HT-29 (cell line): ENCODE results near the gene FARP1. TPM values are rescaled to one million over a fixed set of nuclear protein-coding genes. Genes with fewer than 3 reads are reported as not detected.

ENCODE experiments used
- DNase-seq: peaks from one replicate; pipeline ENCODE4 v3.0.0-alpha.2; 2015; ENCODE audit warnings: low spot score
- total RNA-seq: library from RNA; depleted of rRNA; stranded (reverse); fragments of >200 nt; shearing (Covaris generic); gene quantifications from 2 replicates; pipeline ENCODE4 v1.2.3, GENCODE V29; 2014

Gene FARP1
- total RNA-seq, 1 experiment from 2014 or later: 49.0 TPM

DNA sequence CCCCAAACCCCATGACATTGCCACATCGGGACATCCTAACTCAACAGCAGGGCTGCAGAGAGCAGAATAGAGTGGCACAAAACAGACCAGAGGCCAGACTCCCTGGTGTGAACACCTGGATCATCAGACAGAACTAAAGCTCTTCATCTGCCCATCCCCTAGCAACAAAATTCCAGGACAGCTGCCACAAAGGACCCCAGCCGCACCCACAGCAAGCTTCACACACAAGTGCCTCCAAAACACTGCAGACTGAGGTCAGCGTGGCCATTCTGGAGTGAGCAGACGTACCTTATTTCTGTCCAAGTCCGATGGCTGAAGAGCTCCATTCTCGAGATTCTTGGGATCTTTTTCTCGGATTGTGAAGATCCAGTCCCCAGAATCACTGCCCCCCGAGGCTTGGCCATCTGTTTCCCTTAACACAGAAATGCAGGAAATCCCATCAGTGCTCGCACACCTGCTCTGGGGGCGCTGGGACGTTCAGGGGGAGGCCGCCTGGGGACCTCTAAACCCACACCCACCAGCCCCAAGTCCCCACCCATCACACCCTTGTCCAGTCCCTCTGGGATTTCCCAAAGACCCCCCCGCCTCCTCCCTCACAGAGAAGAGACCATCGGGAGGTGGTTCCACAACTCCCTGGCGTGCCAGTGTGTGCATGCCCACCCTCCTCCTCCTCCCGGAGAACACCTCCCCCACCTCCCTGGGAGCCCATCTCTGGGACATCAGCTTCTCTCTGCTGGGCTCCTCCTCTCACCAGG, 318.8 kb downstream of the FARP1 start:
- DNase-seq: no peak

DNA sequence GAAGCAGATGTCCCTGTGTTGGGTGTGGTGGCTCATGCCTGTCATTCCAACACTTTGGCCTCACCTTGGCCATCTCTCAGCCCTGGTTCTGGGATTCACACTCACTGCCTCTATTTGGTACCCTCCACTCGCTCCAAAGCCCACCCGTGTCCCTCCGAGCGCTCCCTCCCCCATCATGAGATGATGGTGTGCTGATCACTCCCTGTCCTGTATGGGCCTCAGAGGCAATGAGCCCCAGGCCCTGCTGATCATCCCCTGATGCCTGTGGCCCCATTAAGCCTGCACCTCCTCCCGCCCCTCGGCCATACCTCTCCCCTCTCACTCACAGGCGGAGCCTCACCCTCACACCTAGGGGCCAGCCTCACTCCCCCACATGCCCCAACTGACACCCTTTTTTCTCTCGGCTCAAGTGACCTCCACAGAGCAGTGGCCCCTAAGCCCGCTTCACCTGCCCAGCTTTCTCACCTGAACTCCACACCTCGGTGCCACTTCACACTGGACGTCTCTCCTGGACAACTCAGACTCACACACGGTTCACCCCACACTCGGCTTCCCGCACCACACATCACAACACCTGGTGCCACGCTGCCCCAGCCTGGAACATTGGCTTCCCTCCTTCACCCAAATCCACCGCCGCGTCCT, 319.5 kb downstream of the FARP1 start:
- no peak for DNase-seq

DNA sequence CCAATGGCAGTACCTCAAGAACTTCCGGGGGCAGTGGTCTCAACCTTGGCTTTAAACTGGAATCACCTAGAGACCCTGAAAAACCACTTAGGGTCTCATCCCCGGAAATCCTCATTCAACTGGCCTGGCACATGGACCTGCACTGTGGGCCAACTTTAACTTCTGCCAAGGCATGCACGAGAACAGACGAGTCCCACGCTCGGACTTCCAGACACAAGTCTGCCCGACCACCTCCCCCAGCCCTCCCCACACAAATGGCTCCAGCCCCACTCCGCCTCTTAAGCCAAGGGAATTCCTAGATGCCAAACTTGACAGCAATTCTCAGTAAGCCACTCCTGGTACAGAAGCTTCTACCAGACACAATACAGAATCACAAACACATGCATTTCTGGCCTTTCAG, 320.1 kb downstream of the FARP1 start:
- no peak for DNase-seq

DNA sequence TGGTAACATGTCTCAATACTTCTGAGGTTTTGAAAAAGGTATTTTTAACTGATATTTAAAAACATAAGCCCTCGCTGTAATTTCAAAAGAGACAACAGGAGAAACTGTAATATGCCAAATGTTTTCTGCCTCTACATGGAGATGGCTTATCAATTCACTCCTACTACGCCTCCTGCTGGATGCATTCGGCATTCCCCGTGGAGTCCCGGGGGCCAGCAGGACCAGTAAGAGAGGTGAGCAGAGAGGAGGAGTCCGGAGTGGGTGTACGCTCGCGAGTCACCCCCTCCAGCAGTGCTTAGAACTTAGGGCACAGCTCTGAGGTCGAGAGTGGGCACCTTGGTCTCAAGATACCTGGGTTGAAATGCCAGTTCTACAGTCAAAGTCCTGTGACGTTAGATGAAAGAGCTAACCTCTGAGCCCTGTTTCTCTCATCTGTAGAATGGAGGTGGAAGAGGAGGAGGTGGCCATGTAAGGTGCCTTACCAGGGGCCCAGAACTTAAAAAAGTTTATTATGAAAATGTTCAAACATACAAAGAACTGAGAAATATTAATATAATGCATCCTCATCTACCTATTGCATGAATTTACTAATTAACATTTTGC, 323.8 kb downstream of the FARP1 start:
- peak; percentile 76 for DNase-seq

DNA sequence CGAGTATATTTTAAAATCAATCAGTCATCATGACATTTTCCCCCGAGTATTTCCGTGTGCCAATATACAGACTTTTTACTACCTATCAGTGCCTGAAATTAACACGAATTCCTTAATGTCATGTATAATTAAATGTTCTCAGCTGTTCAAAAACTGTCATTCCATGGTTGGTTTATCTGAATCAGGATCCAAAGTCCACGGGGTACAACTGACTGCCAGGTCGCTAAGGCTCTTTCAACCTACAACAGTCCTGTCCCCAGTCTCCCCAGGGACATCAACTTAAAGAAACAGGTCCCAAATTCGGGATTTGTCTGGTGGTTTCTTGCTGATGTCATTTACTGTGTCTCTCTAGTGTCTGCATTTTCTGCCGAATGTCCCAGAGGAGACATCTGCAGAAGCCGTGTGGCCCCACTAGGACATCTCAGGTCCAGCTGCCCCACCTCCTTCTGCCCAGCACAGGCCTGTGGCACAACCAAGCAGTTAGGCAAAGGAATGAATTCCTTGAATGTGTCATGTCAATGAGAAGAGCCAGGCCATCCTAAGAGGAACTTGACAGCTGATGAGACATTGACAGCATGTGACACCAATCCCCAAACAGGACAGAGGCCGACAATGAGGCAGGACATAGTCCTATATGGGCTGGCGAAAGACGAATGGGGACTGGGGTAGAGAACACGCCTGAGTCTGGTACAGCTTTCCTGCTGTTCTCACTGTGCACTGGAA, 324.5 kb downstream of the FARP1 start:
- no peak for DNase-seq

DNA sequence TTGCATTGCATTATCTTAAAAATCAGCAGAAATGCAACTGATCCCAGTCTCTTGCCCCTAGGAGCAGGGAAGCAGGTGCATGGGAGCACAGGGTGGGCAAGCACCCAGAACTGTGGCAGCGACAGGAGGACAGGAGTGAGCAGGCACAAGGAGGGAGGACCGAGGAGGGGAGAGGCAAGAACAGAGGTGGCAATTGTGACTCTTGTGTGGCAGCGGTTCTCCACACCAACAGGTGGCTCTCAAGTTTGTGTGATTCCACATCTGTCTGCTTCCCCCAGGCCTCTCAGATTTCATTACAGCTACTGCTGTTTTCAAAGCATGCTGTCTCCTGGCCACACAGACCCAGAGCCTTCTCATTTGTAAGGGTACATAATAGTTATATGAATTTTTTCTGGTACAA, 325.5 kb downstream of the FARP1 start:
- DNase-seq: peak; percentile 38

DNA sequence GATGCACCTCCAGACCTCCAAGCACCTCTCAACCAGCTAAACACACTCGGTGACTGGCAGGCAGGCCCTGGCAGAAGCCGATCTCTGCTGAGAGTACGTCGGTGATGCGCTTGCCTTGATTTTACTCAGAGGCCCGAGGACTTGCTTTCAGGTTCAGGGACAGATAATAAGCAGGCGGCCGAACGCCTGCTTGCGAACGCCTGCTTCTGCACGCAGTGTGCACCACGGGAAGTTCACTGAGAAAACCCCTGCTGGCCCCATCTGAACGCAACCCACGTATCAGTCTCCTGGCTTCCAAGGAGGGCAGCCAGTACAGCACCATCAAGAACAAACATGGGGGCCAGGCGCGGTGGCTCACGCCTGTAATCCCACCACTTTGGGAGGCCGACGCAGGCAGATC, 326.0 kb downstream of the FARP1 start:
- DNase-seq: no peak

DNA sequence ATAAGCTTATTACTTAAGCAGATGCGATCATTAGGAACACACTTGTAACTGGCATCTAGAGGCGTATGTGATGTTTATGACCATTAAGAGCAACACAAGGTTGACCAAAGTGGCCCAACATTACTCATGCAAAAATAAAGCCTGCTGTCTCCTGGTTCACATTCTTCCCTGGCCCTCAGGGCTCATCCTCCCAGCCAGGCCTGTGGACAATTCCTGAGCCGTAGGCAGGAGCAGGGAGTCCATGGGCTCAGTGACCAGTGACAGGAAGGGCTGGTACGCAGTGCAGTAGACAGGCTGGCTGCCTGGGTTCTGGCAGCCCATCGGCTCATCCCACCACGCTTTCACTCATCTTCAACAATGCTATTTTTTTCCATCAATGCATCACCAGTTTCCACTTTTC, 328.0 kb downstream of the FARP1 start:
- no peak for DNase-seq

DNA sequence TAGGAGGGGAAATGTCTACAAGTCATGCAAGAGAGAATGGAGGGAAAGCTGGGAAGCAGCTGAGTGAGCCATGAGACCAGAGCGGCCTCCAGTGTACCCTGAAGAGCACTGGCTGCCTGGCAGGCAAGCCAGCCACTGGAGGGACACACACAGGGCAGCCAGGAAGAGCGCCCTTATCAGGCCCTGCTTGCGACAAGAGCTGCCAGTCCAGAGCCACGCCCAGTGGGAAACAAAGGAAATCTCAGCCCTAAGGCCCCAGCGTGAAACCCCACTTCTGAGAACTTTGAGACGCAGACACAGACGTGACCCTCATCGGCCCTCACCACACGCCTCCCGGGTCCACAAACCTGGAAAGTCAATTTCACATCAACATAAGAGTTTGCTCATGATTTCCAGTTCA, 329.0 kb downstream of the FARP1 start:
- no peak for DNase-seq

DNA sequence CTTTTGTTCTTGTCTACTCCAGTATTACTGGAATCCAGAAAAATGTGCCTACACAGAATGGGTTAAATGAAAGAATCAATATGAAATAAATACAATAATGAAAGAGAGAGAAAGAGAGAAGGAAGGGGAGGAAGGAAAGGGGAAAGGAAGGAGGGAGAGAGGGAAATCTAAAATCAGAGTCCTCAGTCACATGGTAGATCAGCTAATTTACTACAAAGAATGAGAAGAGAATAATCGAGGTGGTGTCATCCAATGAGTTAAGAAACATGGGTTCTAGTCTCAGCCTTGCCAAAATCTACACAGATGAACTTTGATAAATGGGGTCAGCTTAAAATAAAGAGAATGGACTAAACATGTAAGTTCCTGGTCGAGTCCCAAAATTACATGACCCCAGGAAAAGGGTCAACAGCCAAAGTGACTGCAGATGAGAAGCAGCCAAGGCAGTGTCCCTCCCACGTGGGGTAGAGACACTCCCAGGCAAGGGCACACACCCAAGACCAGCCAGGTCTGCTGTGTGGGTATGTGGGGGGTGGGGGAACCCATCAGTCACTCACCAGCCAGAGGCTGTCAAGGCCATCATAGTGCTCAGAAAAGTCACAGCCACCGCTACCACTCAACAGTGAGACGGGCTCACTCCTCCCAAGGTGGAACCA, 330.4 kb downstream of the FARP1 start:
- no peak for DNase-seq

DNA sequence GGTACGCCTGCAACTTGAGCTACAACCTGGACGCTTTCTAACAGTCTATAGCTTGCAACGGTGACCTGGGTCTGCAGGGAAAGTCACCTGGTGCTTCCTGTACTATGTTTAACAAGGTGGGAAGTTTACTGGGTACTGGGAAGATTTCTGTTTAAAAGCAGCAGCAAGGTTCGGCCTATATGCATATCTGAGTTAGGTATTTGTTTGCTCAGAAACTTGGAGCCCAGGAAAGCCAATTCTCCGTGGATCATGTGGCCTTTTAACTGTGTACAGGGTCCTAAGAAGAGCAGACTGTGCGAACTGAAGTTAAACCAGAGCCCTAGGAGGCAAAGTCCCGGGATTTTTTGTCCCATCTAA, 330.9 kb downstream of the FARP1 start:
- no peak for DNase-seq

DNA sequence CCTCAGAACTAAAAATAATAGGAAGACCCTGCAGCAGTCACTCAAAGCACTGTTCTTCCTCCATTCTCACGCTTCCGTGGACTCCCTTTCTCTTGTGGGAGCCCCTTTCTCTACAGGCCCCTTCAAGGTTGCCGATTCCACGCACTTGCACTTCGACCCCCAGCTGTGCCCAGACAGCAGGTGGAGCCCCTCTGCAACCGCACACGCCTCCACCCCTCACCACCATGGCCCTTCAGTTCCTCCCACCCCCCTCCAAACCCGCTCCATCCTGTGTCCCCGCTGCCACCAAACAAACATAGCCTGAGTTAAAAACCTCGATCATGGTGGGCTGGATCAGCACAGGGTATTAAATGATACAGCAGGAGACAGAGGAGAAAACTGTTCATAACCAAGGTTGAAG, 331.4 kb downstream of the FARP1 start:
- no peak for DNase-seq

DNA sequence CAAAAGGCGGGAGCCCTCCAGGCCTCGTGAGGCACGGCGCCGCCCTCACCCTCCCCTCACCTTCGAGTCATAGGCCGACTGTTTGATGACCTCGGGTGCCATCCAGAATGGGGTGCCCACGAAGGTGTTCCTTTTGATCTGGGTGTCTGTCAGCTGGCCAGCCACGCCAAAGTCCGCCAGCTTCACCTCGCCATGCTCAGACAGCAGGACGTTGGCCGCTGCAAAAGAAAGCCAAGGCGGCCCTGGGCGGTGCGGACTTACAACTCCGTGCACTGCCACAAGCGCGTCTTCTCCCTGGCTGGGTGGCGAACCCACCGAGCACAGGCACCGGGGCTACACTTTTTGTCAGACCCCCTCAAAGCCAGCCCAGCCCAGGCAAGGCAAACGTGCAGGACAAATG, 331.9 kb downstream of the FARP1 start:
- DNase-seq: no peak

DNA sequence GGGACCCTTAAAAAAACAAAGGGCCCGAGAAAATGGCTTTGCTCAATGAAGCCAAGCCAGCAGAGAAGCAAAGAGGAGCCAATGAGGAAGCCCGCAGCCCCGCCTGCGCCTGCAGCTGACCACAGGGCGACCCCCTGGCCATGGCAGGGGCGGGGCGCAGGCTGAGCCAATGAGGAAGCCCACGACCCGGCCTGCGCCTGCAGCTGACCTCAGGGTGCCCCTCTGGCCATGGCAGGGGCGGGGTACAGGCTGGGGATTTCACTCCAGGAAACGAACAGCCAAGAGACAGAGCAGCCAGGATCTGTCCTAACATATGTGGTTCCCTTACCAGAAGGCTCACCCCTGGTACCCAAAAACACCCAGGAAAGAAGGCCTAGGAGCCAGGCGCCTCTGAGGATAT, 332.6 kb downstream of the FARP1 start:
- no peak for DNase-seq

DNA sequence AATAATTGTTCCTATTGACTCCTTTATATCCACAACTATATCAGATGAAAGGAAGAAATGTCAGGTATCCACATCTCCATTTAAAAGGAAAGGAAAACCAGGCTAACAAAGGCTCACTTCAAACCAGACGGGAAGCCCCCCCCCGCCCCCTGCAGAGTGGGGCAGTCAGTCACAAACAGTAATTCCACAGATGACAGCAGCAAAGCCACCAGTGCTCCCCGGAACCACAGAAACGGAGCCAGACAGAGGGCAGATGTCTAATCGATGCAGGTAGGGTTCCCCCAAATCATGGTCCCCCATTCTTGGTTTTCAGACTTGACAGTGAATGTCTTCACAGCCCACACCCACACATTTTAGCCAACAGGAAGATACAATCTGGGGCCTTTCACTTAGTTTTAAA, 333.2 kb downstream of the FARP1 start:
- no peak for DNase-seq

DNA sequence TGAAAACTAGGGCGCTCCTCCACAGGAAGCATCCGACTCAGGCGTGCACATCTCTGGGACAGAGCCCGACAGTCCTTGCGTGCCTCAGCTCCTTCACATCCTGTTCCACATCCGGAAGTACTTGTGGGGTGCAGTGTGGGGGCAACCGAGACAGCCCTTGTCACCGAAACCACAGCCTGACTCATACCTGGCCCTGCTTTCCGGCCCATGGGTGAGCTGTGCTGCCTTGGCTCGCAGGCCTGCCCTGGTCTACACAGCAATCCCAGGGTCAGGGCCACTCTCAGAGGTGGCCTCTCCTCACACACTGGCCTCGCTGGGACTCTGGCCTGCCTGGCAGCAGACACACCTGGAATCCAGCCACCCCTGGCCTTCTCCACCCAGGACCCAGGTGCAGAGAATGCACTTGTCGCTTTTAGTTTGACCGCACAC, 333.7 kb downstream of the FARP1 start:
- DNase-seq: peak; percentile 82

DNA sequence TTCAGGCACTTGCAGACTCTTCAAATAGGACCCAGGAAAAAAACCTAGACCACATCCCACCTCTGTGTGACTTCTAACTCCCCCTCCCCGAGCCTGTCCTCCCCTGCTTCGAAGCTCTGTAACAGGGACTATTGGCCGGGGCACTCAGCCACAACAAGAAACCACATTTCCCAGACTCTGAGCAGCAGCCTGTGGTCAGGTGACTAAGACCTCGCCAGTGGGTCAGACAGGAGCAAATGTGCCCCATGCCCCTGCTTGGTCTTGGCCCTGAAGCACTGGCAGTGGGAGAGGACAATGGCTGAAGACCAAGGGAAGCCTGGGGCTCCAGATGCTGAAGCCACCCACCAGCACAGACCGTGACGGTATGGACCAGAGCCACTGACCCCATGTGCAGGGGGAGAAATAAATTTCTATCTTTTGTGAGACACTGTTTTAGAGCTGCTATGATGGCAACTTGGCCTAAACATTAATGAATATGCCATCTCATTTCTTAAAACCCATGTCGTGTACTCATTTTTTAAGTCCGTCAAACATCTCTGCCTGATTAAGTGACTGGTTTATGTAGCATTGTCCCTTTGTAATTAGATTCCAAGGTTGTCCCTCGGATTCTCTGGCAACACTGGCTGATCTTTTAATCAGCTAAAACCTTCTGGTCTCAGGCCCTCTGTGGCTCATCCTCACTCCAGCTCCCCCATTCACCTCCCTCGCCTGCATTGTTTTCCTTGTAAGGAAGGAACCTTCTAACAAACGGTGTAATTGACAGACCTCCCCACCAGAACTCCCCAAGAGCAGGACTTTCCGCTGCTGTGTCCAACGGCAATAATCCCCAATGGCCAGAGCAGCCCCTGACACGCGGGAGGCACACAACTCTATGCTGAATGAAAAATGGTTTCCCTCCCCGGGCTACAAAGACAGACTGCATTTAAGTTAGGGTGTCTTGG, 335.6 kb downstream of the FARP1 start:
- DNase-seq: no peak

DNA sequence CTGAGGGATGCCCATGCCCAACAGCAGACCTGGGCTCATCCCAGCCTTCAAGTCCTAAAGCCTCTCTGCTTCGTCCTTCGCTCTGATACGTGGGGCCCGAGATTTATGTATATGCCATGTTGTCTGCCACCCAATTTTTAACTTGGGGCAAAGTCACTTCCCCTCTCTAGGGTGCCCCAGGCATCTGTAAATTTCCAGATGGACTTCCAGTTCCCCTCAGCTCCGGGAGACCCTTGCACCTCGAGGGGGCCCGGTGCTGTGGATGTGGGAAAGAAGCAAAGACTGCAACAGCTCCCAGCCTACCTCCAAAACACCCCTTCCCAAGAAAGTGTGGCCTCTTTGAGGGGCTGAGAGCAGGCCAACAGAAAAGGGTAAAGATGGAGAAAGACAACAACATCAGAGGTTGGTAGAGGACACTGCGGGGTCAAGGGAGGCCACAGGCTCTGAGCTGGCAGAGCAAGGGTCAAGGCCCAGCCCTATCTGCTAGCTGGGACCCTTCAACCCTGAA, 336.7 kb downstream of the FARP1 start:
- DNase-seq: no peak

DNA sequence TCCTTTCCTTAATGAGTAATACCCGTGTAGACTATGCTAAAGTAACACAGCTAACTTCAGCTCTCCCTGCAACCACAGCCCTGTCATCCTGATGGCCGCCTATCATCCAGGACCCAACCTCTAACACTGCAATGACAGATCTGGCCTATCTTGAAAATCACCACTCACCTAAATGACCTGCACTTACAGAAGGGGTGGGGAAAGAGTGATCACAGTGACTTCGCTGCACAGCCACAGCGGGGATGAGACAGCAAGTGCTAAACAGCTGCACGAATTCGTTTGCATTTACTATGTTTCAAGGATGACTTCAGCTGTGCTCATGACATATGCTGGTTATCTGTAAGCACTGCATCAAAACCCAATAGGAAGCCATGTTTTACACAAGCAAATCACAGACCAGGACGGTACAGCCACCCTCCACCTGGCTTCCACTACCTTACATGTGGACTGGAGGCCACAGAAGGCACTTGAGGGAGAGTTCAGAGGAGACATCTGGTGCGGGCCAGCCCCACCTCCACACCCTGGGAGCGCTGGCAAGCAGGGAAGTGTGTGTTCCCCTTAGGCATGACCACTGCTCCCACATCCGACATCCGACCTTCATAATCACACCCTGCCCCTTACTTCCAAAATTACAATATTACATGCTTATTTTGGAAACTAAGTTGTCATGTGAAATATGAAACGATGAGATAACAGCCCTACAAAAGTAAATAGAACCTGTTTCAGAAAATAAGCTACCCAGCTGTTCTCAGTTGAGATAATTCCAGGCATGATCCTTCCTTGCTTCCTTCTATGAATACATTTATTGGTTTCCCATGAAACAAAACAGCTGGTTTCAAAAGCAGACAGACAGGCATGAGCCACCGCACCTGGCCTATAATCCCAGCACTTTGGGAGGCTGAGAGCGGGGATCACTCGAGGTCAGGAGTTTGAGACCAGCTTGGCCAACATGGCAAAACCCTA, 338.3 kb downstream of the FARP1 start:
- no peak for DNase-seq
